ENCODE results near the gene GUCA2B. TPM values are rescaled to one million over a fixed set of nuclear protein-coding genes. Genes with fewer than 3 reads are reported as not detected.
A peak's percentile ranks its signal among the peaks of the same experiment; 100 is the strongest.

Gene GUCA2B
- total and polyA plus RNA-seq, 2 of the 4 experiments (the other 2 are of a cell fraction), result not detected

- Histone ChIP-seq H3K14ac (replicated peaks; ENCODE audit: low read depth, low read length) (no peak overlapping the region), H3K9me1 (ENCODE audit: insufficient read depth, low read length) (0 out of 2 replicates have a peak, but pooled peaks cover 2% of the 10 kb centered on the region), H3K4ac (ENCODE audit: low read depth, low read length) (no peak overlapping the region), H3K79me1 (ENCODE audit: low read depth in 1 of 2, low read length in 2 of 2) (0 out of 4 replicates have a peak, but pooled peaks cover 0 to 4% of the 10 kb centered on the region in 2 experiments), H3K4me2 (ENCODE audit: low read depth, low read length) (peak overlapping the region; percentile 5; the same call in 1 of the 2 replicates), H4K91ac (ENCODE audit: insufficient read depth, low read depth, low read length) (no peak overlapping the region), H2BK20ac (ENCODE audit: low read depth, low read length) (no peak overlapping the region), H3K27me3 (ENCODE audit: control insufficient read depth, insufficient read depth, low read length) (no peaks in the 10 kb centered on the region), H2AK9ac (replicated peaks; ENCODE audit: low read depth, low read length, poor library complexity) (no peak overlapping the region), H3K36me3 (ENCODE audit: control insufficient read depth, insufficient read depth, low read length) (peaks cover 12% of the 10 kb centered on the region), H3K9me3 (ENCODE audit: control insufficient read depth, insufficient read depth, low read length) (no peaks in the 10 kb centered on the region), H4K8ac (ENCODE audit: low read depth in 2 of 2, low read length in 2 of 2) (no peak overlapping the region), H3K23ac (ENCODE audit: low read depth, low read length) (no peak overlapping the region), H2AK5ac (ENCODE audit: low read depth, low read length) (no peak overlapping the region), H3K27ac (ENCODE audit: insufficient read depth, low read length) (no peak overlapping the region), H2BK120ac (ENCODE audit: low read depth, low read length) (no peak overlapping the region), H2AFZ (replicated peaks; ENCODE audit: low read length, poor library complexity) (no peak overlapping the region), H3K56ac (ENCODE audit: extremely low read depth, insufficient read depth, low read length) (no peak overlapping the region), H4K20me1 (ENCODE audit: insufficient read depth, low read length) (peaks cover 9% of the 10 kb centered on the region; the same call in 1 of the 2 replicates), H3K9ac (ENCODE audit: low read depth, low read length) (no peak overlapping the region), H3K4me1 (ENCODE audit: control insufficient read depth, insufficient read depth, low read length) (peaks cover 10% of the 10 kb centered on the region), H2BK15ac (ENCODE audit: low read depth, low read length) (no peak overlapping the region), H4K5ac (ENCODE audit: low read depth, low read length) (no peak overlapping the region), H3K4me3 (ENCODE audit: insufficient read depth, low read depth, low read length) (no peak overlapping the region), H2BK5ac (ENCODE audit: low read depth, low read length, poor library complexity, severe bottlenecking) (no peak overlapping the region), H3K18ac (ENCODE audit: low read depth, low read length) (no peak overlapping the region)
- ATAC-seq (ENCODE audit: low read depth), result no peak
- POLR2A ChIA-PET (ENCODE audit: unreplicated experiment), result no interaction called here
- intact Hi-C loops (cut with micrococcal nuclease) (loop anchor here (1.0 to 10.0 kb wide), 4 partner anchors 158 to 478 kb away; partner anchors contain the start of genes FOXJ3, PPCS, PPIH and ZMYND12), dilution Hi-C loops (cut with HindIII; ENCODE audit: low sequenced_read_pairs, unreplicated experiment) (no loop called here), in situ Hi-C loops (cut with MboI; ENCODE audit: low sequenced_read_pairs) (no loop called here)
- DNase-seq, result peak; percentile 55
- no TSS peak for BruUV-seq (replicated peaks)
- WGBS, 2 experiments (ENCODE audit: extremely low coverage in 2 of 2, insufficient read length in 1 of 2), result 73% methylated on average over 2 of the region's 4 CpGs; no CpG with 5 or more reads in 1 of the 2 experiments
- TF ChIP-seq, protein P1, sequence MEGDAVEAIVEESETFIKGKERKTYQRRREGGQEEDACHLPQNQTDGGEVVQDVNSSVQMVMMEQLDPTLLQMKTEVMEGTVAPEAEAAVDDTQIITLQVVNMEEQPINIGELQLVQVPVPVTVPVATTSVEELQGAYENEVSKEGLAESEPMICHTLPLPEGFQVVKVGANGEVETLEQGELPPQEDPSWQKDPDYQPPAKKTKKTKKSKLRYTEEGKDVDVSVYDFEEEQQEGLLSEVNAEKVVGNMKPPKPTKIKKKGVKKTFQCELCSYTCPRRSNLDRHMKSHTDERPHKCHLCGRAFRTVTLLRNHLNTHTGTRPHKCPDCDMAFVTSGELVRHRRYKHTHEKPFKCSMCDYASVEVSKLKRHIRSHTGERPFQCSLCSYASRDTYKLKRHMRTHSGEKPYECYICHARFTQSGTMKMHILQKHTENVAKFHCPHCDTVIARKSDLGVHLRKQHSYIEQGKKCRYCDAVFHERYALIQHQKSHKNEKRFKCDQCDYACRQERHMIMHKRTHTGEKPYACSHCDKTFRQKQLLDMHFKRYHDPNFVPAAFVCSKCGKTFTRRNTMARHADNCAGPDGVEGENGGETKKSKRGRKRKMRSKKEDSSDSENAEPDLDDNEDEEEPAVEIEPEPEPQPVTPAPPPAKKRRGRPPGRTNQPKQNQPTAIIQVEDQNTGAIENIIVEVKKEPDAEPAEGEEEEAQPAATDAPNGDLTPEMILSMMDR (conservative IDR thresholded peaks at IDR 0.05; ENCODE audit: low read depth, low read length), result peak; percentile 59
- TF ChIP-seq RAD21 (IDR thresholded peaks at IDR 0.05; ENCODE audit: low read length) (peak; percentile 58), CHD1 (IDR thresholded peaks at IDR 0.05; ENCODE audit: low read depth, low read length) (no peak), SMC3 (IDR thresholded peaks at IDR 0.05; ENCODE audit: low read depth, low read length) (peak; percentile 48)
- CTCF ChIA-PET, result interaction anchor here (0.7 to 1.0 kb wide), 2 partner anchors 526 to 602 kb away, joined by 3 read pairs; no protein-coding TSS in a partner anchor
Observed at GRCh38 chr1:42176902-42177519, 23.8 kb downstream of the GUCA2B start.

Measured in IMR-90 (cell line).